Measurements from ENCODE around the gene ERCC1. TPM values are rescaled to one million over a fixed set of nuclear protein-coding genes. Genes with fewer than 3 reads are reported as not detected.
"Not testable (repeated sequence)": the region's sequence is repeated elsewhere in the genome, so short reads cannot be mapped to it uniquely, and the experiment has no call there.

ERCC1 gene
- total RNA-seq, 1 experiment from 2014 or later = 125 TPM

DNA sequence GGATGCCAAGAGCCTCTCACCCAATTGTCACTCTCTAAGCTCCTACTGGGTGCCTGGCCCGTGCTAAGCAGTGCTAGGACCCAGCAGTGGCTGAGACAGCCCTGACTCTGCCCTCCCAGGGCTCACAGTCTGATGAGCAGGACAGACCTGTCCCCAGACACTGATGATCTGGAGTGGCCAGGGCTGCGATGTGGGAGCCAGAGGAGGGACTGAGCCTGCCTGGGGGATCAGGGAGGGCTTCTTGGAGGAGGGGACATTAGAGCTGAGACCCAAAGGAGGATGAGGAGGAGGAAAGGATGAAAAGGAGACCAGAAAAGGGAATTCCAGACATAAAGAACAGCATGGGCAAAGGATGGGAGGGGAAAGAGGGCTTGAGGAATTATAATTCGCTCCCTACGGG, 6.6 kb downstream of the ERCC1 start:
- DNase-seq (ENCODE audit: low read depth, low spot score) = no peak
- in situ Hi-C loops (cut with HindIII; ENCODE audit: low pct_unique_long_range_greater_than_20kb, low sequenced_read_pairs) = no loop called here

DNA sequence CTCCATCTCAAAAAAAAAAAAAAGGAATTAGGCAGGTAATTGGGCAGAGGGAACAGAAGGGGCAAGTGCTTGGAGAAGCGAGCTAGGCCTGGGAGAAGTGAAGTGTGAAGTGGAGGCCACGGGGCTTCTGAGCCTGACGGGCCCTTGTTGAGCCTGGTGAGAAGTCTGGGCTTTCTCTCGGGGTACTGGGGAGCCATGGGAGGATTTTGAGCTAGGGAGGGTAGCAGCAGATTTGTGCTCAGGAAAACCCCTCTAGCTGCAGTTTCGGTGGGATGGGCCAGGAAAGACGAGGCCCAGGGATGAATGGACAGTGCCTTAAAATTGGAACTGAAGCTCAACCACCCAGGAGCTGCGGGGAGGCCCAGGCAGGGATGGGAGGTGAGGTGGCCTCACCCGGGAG, 9.2 kb downstream of the ERCC1 start:
- in situ Hi-C loops (cut with HindIII; ENCODE audit: low pct_unique_long_range_greater_than_20kb, low sequenced_read_pairs) = no loop called here
- DNase-seq (ENCODE audit: low read depth, low spot score) = no peak

DNA sequence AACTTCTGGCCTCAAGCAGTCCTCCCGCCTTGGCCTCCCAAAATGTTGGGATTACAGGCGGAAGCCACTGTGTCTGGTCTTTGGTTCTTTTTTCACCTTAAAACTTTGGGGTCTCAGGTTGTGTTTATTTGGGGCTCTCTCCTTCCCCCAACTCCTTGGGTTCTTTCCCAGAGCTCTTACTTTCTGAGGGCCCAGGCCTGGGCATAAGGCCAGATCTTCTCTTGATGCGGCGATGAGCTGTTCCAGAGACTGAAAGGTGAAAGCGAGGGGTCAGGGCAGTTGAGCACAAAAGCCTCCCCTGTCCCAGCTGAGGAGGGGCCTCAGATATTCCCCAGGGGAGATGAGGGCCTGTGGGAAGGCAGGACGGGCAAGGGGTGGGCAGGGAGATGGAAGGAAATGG, 10.2 kb downstream of the ERCC1 start:
- in situ Hi-C loops (cut with HindIII; ENCODE audit: low pct_unique_long_range_greater_than_20kb, low sequenced_read_pairs) = no loop called here
- no peak for DNase-seq (ENCODE audit: low read depth, low spot score)

DNA sequence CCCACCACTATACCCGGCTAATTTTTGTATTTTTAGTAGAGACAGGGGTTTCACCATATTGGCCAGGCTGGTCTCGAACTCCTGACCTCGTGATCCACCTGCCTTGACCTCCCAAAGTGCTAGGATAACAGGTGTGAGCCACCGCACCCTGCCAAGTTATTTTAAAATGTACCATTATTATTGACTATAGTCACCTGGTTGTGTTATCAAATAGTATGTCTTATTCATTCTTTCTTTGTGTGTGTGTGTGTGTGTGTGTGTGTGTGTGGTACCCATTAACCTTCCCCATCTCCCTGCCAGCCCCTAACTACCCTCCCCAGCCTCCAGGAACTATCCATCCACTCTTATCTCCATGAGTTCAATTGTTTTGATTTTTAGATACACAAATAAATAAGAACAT, 13.4 kb downstream of the ERCC1 start:
- DNase-seq (ENCODE audit: low read depth, low spot score); in situ Hi-C loops (cut with HindIII; ENCODE audit: low pct_unique_long_range_greater_than_20kb, low sequenced_read_pairs): not testable (repeated sequence)

DNA sequence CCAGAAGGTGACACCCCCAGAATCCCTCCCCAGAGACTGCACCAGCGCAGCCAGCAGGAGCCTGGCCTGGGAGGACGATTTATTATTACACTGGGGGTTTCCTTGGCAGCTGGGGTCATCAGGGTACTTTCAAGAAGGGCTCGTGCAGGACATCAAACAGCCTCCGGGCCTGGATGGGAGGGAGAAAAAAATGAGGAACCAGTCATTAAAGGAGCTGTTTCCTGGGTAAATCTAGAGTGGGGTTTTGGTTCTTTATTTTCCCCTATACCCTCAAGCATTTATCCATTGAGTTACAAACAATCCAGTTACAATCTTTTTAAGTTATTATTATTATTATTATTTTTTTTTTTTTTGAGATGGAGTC, 14.2 kb downstream of the ERCC1 start:
- no peak for DNase-seq (ENCODE audit: low read depth, low spot score)
- in situ Hi-C loops (cut with HindIII; ENCODE audit: low pct_unique_long_range_greater_than_20kb, low sequenced_read_pairs) = no loop called here

DNA sequence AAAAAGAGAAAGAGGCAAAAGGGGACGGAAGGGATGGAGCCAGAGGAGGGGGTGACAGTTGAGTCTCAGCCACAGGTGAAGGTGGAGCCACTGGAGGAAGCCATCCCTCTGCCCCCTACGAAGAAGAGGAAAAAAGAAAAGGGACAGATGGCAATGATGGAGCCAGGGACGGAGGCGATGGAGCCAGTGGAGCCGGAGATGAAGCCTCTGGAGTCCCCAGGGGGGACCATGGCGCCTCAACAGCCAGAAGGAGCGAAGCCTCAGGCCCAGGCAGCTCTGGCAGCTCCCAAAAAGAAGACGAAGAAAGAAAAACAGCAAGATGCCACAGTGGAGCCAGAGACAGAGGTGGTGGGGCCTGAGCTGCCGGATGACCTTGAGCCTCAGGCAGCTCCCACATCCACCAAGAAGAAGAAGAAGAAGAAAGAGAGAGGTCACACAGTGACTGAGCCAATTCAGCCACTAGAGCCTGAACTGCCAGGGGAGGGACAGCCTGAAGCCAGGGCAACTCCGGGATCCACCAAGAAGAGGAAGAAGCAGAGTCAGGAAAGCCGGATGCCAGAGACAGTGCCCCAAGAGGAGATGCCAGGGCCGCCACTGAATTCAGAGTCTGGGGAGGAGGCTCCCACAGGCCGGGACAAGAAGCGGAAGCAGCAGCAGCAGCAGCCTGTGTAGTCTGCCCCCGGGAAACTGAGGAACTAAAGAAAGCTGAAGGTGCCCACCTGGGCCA, 14.7 kb downstream of the ERCC1 start:
- no peak for DNase-seq (ENCODE audit: low read depth, low spot score)
- in situ Hi-C loops (cut with HindIII; ENCODE audit: low pct_unique_long_range_greater_than_20kb, low sequenced_read_pairs) = no loop called here

DNA sequence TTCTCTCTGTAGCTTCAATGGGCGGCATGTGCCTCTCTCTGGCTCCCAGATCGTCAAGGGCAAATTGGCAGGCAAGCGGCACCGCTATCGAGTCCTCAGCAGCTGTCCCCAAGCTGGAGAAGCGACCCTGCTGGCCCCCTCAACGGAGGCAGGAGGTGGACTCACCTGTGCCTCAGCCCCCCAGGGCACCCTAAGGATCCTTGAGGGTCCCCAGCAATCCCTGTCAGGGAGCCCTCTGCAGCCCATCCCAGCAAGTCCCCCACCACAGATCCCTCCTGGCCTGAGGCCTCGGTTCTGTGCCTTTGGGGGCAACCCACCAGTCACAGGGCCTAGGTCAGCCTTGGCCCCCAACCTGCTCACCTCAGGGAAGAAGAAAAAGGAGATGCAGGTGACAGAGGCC, 15.6 kb downstream of the ERCC1 start:
- in situ Hi-C loops (cut with HindIII; ENCODE audit: low pct_unique_long_range_greater_than_20kb, low sequenced_read_pairs) = no loop called here
- no peak for DNase-seq (ENCODE audit: low read depth, low spot score)

DNA sequence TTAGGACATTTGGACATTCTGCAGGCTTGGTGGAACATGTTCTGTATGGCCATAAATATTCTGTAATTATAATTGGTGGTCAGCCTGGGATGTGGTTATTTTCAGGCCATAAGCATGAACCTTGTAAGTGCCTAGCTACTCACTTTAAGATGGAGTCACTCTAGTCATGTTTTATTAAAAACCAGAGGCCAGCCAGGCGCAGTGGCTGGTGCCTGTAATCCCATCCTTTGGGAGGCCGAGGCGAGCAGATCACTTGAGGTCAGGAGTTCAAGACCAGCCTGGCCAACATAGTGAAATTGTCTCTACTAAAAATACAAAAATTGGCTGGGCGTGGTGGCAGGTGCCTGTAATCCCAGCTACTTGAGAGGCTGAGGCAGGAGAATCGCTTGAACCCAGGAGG, 16.1 kb downstream of the ERCC1 start:
- DNase-seq (ENCODE audit: low read depth, low spot score); in situ Hi-C loops (cut with HindIII; ENCODE audit: low pct_unique_long_range_greater_than_20kb, low sequenced_read_pairs): not testable (repeated sequence)

DNA sequence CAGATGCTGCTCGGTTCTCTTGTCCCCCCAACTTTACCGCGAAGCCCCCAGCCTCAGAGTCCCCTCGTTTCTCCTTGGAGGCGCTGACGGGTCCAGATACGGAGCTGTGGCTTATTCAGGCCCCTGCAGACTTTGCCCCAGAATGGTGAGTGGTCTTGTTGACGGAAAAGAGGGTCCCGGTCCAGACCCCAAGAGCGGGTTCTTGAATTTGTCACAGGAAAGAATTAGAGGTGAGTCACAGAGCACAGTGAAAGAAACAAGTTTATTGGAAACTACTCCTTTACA, 16.7 kb downstream of the ERCC1 start:
- no peak for DNase-seq (ENCODE audit: low read depth, low spot score)
- in situ Hi-C loops (cut with HindIII; ENCODE audit: low pct_unique_long_range_greater_than_20kb, low sequenced_read_pairs) = no loop called here

DNA sequence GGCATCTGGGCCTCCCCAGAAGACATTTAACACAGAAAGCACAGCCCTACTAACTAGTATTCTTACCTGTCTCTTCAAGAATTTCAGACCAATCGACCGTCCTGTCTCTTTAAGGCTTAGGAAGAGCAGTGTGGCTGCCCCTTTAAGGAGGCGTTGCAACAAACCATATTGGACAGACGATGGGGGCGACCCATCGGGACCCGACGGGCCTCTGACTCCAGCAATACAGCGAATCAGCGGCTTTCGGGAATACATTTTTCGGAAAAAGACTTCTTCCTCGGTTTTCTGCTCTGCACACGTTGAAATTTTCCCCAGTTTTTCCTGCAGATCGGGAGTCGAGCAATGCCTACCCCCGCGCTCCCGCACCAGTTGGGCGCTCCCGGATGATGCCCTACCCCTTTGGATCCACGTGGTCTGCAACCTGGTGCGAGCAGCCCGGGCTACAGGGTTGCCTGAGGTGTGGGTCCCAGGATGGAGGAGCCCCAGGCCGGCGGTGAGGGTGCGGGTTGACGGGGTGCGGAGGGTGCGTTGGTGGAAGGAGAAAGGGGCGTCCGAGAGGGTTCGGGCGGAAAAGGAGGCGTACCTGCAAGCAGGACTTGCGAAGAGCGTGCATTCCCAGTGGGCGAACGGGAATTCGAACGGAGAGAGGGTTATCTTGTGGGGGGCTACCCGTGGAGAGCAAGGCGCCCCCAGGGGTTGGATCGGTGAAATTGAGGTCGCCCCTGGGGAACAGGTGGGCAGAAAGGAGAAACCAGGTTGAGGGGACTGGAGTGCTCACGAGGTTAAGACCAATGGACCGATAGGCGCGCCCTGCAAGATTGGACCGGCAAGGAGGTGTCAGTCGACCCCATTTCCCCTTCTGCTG, 17.3 kb downstream of the ERCC1 start, which contains the start of gene POLR1G:
POLR1G (plus strand) TSS at position 419 of the 865 bp plus-strand sequence; CDS start at position 472, 53 bp downstream.
- peak; percentile 87 for DNase-seq (ENCODE audit: low read depth, low spot score)
- in situ Hi-C loops (cut with HindIII; ENCODE audit: low pct_unique_long_range_greater_than_20kb, low sequenced_read_pairs) = no loop called here

DNA sequence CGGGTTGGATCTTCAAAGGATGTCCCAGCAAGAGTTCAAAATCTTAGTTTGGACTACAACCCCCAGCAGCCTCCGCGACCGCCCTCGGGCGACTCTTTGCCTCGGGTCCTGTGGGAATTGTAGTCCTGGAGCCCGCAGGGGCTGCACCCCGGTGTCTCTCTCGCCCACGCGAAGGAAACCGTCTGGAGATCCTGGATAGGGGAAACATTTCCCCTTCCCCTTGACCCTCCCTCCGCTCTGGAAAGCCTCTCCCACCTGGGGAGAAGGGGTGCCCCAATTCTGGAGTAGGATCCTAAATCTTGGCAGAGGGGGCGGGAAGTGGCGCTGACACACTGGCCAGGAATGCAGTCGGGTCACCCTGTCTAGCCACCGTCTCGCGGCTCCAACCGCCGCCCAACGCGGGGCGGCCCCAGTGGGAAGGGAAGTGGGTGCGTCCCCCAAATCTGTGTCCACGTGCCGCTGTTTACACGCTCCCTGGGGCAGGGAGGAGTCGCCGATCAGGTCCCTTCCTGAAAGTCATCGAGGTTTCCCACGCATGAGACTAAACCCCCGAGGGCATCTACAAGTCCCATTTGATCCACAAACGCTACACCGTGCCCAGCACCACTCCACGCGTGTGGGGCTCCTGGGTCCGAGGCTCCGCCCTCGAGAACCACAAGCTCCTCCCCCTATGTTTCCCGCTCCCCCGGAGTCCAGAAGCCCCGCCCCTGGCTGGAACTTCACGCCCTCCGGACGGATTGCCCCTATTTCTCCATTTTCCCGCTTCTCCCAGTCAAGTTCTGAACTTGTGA, 18.1 kb downstream of the ERCC1 start:
- DNase-seq (ENCODE audit: low read depth, low spot score) = peak; percentile 78
- in situ Hi-C loops (cut with HindIII; ENCODE audit: low pct_unique_long_range_greater_than_20kb, low sequenced_read_pairs) = no loop called here

DNA sequence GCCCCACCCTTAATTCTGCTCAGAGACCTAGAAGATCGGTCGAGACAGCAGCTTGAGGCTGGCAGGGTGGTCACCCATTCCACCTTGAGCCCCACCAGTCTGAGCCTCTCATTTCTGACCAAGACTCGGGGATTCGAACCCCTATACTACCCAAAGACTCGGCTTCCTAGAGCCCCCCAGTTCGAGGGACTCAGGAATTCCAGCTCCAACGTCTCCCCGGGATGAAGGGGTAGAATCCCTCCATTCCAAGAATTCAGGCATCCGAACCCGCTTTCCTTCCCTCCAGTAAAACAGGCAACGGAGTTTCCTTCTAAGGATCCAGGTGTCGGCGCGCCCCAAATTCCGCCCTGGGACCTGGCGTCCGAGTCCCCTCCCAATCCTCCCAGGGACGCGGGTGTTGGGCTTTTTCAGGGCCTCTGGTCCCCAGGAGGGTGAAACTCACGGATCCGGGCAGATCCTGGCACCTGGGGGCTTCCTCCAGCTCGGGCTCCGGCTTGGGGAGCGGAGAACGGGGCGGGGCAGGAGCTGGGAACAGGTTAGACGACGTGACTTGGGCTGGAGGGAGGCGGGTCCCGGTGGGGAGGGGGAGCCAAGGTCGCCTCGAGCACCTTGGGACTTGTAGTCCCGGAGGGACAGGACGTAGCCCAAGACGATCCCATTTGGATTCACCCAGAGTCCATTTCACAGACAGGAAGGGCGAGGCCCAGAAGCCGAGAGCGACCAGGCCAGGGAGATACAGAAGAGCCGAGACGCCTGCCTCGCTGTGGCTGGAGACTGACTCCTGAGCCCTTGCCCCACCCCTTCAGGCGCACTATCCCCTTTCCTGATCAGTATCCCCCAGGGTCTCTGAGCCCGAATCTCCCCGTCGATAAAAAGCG, 18.9 kb downstream of the ERCC1 start, which contains the start of gene PPP1R13L:
PPP1R13L (minus strand) TSS at position 513 of the 878 bp plus-strand sequence. CDS start 6,751 bp downstream, outside the sequence.
- in situ Hi-C loops (cut with HindIII; ENCODE audit: low pct_unique_long_range_greater_than_20kb, low sequenced_read_pairs) = no loop called here
- peak; percentile 30 for DNase-seq (ENCODE audit: low read depth, low spot score)

DNA sequence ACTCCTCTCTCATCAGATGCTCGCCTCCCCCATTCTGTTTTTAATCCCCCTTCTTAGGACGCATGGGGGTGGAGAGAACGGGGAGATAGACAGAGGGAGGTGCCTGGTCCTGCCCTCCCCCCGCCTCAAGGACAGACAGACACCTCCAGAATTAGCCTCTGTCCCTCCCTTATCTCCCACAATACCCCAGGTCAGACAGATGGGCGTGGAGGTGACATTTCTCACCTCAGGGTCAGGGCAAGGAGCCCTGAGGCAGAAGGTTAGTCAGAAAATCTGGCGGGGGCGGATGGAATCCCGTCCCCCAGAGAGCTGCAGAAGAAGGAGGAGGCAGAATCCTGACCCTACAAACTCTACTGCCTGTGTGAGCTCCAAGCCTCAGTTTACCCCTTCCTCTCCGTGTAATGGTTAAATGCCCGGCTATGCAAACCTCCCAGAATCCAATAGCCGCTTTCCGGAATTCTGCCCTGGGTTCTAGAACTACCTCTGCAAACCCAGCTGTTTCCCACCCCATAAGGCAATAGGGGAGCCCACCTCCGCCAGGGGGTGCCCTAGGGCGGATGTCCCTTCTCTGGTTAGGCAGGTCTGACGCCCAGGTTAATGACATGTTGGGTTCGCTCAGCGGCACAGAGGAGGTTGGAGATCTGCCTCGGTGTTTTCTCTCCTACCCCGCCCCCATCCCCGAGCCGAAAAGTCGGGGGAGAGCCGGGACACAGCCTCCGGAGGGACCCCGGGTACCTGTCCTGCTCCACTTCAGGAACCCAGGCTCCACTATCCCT, 19.7 kb downstream of the ERCC1 start:
- in situ Hi-C loops (cut with HindIII; ENCODE audit: low pct_unique_long_range_greater_than_20kb, low sequenced_read_pairs) = no loop called here
- no peak for DNase-seq (ENCODE audit: low read depth, low spot score)

DNA sequence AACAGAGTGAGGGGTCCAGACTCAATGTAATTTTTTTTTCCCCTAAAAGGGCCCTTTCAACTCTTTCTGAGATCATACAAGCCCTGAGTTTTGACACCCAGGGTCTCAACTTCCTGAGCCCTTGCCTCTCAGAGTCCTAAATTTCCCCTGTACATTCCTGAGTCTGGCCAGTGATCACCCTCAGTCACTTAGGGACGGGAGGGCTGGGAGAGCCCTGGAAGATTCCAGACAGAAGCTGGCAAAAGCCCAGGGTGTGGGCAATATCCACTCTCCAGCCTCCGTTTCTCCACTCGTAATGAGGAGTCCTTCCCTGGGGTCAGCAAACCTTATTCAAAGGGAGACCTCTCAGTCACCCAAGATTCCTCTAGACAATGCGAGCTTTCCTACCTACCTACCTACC, 20.4 kb downstream of the ERCC1 start:
- in situ Hi-C loops (cut with HindIII; ENCODE audit: low pct_unique_long_range_greater_than_20kb, low sequenced_read_pairs) = no loop called here
- no peak for DNase-seq (ENCODE audit: low read depth, low spot score)

DNA sequence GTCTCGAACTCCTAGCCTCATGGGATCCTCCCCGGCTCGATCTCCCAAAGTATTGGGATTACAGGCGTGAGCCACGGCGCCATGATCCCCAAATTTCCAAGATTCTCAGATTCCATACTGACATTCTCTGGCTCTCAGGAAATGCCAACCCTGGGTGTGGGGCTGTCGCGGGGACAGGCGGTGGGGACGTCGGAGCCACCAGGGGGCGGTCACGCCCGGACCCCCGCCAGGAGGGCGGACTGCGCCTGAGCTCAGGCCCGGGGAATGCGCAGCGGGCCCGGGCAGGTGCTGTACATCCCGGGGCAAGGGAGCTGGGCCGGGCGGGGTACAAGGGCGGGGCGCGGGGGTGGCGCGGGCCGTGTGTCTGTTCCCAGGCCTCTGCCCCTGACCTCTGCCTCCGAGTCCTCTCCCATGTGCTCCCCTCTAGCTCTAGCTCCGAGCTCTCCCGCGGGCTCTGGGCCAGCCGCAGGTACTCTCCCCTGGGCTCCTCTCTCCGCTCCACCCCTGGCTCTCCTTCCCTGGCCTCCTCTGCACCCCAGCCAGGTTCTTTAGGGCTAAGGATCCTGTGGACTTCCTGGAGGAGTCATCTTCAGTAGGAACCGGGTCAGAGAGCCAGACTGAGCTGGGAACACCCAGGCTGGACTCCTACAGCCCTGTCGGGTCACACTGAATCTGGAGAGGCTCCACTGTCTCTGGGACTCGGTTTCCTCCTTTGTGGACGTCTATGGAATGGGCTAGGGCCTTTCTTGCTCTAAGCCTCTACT, 21.2 kb downstream of the ERCC1 start:
- in situ Hi-C loops (cut with HindIII; ENCODE audit: low pct_unique_long_range_greater_than_20kb, low sequenced_read_pairs) = no loop called here
- DNase-seq (ENCODE audit: low read depth, low spot score) = no peak

DNA sequence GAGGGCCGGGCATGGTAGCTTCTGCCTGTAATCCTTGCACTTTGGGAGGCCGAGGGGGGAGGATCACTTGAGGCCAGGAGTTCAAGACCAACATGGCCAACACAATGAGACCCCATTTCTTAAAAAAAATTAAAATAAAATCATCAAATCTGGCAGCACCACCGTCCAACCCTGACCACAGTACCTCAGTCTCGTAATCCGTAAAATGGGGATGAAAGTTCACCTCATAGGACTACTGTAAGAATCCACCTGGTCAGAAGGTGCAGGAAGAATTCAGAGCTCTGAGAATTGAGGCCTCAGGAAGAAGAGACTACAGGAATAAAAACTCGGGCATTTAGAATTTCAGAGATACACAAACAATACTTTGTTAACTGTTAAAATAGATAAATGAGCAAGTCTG, 21.9 kb downstream of the ERCC1 start:
- in situ Hi-C loops (cut with HindIII; ENCODE audit: low pct_unique_long_range_greater_than_20kb, low sequenced_read_pairs) = no loop called here
- no peak for DNase-seq (ENCODE audit: low read depth, low spot score)

Data from SK-MEL-5 (cell line).